ENCODE data around the gene VASH2.
"Not testable (repeated sequence)": the region's sequence is repeated elsewhere in the genome, so short reads cannot be mapped to it uniquely, and the experiment has no call there.

Gene VASH2

DNA sequence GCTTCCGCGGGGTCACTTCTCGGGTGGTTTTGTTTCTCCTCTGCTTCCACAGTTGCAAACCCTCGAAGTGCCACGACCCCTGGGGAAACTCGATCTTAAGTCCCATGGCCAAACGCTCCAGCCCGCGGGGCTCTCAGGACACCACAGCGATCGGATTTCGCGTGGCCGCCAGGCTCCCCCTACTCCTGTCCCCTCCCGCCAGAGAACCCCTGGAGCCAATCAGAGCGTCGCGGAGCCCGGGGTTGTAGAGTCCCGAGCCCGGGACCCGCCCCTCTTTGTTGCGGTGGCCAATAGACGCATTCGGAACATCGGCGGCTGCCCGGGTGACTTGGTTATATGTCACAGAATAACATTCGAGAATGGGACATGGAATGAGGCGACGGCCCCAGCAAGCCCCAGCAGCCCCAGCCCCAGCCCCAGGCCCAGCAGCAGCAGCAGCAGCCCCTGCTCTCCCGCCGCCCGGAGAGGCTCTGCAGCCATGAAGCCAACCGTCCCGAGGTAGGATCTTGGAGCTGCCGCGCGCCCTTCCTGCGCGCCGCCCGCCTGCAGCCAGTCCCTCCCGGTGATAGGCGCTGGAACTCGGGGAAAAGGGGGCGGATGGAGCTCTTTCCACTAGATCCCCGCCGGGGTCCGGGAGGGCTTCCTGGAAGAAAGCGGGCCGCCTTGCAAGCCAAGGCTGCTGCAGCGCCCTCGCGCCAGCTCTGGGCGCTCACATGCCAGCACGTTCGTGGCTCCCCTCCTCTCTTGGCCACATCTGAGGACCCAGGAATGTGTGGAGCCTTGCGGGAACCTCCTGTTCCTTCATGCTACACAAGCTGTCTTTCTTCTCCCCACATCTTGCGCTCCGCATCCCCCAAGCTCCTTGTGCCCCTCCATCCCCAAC lies at the start of gene VASH2:
TSS of gene VASH2 (plus strand) at position 299 of the 883 bp plus-strand sequence. CDS start 1,002 bp downstream, outside the sequence.
- in situ Hi-C loops (cut with MboI; ENCODE audit: low sequenced_read_pairs): no loop called here

GRCh38 chr1:212901290-212901689 lies 49.1 kb upstream of the VASH2 start:
- in situ Hi-C loops (cut with MboI; ENCODE audit: low sequenced_read_pairs): no loop called here

DNA sequence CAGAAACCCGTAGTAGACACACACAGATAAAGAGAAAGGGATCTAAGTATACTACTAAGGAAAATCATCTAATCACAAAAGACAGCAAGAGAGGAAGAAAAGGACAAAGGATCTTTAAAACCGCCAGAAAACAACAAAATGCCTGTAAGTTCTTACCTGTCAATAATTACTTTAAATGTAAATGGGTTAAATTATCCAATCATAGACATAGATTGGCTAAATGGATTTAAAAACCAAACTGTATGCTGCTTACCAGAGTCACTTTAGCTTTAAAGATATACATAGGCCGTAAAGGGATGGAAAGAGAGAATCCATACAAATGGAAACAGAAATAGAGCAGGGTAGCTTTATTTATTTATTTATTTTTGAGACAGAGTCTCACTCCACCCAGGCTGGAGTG lies 48.3 kb upstream of the VASH2 start:
- in situ Hi-C loops (cut with MboI; ENCODE audit: low sequenced_read_pairs): no loop called here

GRCh38 chr1:212903664-212904063 lies 46.7 kb upstream of the VASH2 start:
- in situ Hi-C loops (cut with MboI; ENCODE audit: low sequenced_read_pairs): no loop called here

DNA sequence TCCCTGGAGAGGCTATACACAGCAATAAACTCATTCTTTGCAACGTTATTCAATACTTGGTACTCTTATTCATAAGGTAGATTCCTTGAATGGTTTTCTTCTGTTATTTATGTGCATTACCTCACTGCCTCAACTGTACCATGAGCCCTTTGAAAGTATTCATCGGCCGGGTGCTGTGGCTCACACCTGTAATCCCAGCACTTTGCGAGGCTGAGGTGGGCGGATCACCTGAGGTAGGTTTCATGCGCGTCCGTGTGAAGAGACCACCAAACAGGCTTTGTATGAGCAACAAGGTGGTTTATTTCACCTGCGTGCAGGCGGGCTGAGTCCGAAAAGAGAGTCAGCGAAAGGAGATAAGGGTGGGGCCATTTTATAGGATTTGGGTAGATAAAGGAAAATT lies 42.3 kb upstream of the VASH2 start:
- in situ Hi-C loops (cut with MboI; ENCODE audit: low sequenced_read_pairs): not testable (repeated sequence)

- in situ Hi-C loops (cut with MboI; ENCODE audit: low sequenced_read_pairs): no loop called here
Measured at GRCh38 chr1:212908971-212909370, 41.4 kb upstream of the VASH2 start.

DNA sequence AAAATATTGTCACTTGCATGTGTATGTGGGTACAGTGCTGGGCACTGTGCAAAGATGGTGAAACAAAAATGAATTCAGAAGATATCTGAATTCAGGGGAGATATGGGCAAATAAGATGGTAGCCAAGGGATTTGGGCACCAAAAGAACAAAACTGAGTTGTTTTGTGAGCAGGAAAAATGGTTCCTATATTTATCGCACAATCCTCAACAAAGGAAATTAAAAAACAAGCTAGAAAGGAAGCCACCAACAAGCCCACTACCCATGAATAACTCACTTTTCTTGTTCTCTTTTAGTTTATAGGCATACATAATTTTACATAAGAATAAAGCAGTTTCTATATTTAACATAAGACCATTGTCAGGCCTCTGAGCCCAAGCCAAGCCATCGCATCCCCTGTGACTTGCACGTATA lies 40.7 kb upstream of the VASH2 start:
- in situ Hi-C loops (cut with MboI; ENCODE audit: low sequenced_read_pairs): no loop called here

DNA sequence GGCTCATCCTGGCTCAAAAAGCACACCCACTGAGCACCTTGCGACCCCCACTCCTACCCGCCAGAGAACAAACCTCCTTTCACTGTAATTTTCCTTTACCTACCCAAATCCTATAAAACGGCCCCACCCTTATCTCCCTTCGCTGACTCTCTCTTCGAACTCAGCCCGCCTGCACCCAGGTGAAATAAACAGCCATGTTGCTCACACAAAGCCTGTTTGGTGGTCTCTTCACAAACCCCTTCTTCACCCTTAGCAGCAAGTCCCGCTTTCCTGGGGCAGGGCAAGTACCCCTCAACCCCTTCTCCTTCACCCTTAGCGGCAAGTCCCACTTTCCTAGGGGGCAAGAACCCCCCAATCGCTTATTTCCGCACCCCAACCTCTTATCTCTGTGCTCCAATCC lies 40.1 kb upstream of the VASH2 start:
- in situ Hi-C loops (cut with MboI; ENCODE audit: low sequenced_read_pairs): not testable (repeated sequence)

- in situ Hi-C loops (cut with MboI; ENCODE audit: low sequenced_read_pairs): not testable (repeated sequence)
Measured at GRCh38 chr1:212913638-212914037, 36.7 kb upstream of the VASH2 start.

DNA sequence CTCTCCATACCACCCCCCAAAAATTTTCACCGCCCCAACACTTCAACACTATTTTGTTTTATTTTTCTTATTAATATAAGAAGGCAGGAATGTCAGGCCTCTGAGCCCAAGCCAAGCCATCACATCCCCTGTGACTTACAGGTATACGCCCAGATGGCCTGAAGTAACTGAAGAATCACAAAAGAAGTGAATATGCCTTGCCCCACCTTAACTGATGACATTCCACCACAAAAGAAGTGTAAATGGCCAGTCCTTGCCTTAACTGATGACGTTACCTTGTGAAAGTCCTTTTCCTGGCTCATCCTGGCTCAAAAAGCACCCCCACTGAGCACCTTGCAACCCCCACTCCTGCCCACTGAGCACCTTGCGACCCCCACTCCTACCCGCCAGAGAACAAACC lies 36.2 kb upstream of the VASH2 start:
- in situ Hi-C loops (cut with MboI; ENCODE audit: low sequenced_read_pairs): not testable (repeated sequence)

- in situ Hi-C loops (cut with MboI; ENCODE audit: low sequenced_read_pairs): no loop called here
Measured at GRCh38 chr1:212914789-212915188, 35.6 kb upstream of the VASH2 start.

- in situ Hi-C loops (cut with MboI; ENCODE audit: low sequenced_read_pairs): no loop called here
Measured at GRCh38 chr1:212915245-212916091, 34.9 kb upstream of the VASH2 start.

- in situ Hi-C loops (cut with MboI; ENCODE audit: low sequenced_read_pairs): no loop called here
Measured at GRCh38 chr1:212916481-212917133, 33.7 kb upstream of the VASH2 start.

DNA sequence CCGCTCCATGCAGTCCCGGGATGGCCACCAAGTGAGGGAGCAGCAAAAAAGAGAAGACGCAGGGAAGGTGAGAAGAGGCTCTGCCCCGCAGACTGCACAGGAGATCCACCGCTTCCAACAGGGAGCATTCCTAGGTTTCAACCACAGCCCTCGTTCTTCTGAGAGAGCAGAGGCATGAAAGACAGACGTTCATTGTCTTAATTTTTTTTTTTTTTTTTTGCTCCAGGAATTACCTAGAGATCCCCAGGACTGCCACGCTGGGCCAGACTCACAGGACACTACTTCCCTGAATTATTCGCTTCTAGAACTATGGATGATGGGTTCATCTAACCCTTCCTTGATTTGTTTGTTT lies 33.2 kb upstream of the VASH2 start:
- in situ Hi-C loops (cut with MboI; ENCODE audit: low sequenced_read_pairs): no loop called here

DNA sequence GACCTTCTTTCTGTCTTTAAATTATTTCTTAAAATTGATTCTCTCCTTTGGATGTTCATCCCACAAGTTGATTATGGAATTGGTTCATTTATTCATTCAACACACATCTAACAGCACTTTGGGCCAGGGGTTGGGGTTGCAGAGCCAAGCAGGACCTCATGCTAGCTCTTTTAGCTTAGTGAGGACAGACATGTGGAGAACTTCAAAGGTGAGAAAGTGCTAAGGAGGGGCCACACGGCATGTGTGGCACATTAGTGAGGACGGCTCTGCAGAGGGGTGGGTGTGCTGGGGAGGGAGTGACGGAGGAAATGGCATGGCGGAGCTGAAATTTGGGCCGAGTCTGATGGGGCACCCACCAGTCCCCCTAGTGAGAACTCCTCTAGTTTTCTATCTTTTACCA lies 32.5 kb upstream of the VASH2 start:
- in situ Hi-C loops (cut with MboI; ENCODE audit: low sequenced_read_pairs): no loop called here

GRCh38 chr1:212918824-212919223 lies 31.5 kb upstream of the VASH2 start:
- in situ Hi-C loops (cut with MboI; ENCODE audit: low sequenced_read_pairs): no loop called here

DNA sequence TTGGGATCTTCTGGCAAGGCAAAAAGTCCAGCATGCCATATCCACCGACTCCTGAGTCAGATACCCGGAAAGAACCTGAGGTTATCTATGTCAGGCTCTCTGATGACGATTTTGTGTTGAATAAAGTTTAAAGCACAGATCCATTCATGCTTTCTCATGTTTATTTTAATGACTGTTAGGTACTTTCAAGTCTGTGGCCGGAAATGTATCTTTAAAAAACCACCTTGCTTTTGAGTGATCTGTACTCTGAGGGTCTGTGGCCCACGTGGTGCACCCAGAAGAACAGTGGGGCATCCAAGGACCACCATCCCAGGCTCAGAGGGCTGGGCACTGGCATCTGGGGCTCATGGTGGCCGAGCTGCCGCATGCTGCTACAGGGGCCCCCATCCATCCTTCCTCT lies 30.1 kb upstream of the VASH2 start:
- in situ Hi-C loops (cut with MboI; ENCODE audit: low sequenced_read_pairs): no loop called here

DNA sequence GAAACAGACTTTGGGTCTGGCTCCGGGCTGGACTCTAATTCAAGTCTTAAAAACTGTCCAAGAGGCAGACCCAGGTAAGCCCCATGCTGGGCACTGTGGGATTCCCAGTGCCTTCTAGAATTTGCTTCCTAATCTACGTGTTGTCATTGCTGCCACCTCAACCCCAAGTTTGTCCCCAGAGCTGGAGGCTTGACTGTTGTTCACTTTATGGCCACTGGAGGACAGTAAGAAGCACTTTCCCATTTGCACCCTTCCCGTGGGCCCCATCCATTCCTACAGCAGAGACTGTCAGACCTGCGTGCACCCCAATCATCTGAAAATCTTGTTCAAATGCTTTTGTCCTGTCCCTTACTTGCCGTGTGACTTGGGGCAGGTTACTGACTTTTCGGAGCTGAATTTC lies 29.4 kb upstream of the VASH2 start:
- in situ Hi-C loops (cut with MboI; ENCODE audit: low sequenced_read_pairs): no loop called here

DNA sequence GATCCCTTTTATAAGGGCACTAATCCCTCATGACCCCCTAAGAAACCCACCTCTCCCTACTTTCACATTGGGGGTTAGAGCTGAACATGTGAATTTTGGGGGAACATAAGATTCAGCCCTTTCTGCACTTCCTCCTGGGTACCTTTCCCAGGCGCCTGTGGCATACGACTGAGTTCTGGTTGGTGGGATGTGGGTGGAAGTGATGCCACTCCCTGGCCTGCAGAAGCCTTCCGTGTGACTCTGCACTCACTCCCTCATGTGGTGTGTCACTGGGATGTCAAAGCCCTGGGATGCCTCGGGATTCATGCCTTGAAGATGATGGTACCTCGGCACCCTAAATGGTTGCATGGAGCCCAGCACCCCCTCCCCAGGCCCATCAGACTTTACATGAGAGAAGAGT lies 28.3 kb upstream of the VASH2 start:
- in situ Hi-C loops (cut with MboI; ENCODE audit: low sequenced_read_pairs): no loop called here

GRCh38 chr1:212926372-212926771 lies 24.0 kb upstream of the VASH2 start:
- in situ Hi-C loops (cut with MboI; ENCODE audit: low sequenced_read_pairs): no loop called here

Data from HL-60/S4 treated with retinoic acid at 250 ng/mL for 4 days and 3 days (cell line).